HG02763 (cell line): ENCODE results near the gene STAC.
"Not testable (repeated sequence)": the region's sequence is repeated elsewhere in the genome, so short reads cannot be mapped to it uniquely, and the experiment has no call there.

Source experiments
- ATAC-seq: cut with Tn5 transposase; IDR thresholded peaks from one replicate; pipeline ENCODE4 v1.9.1; 2021; ENCODE audit warnings: mild to moderate bottlenecking, moderate library complexity; ENCODE audit not compliant: unreplicated experiment

The STAC gene

GRCh38 chr3:36562945-36563344, 182.6 kb downstream of the STAC start:
- ATAC-seq, result no peak

- no peak for ATAC-seq
Observed at GRCh38 chr3:36575241-36575640, 194.9 kb downstream of the STAC start.

GRCh38 chr3:36578418-36578817, 198.1 kb downstream of the STAC start:
- ATAC-seq, result not testable (repeated sequence)

GRCh38 chr3:36579746-36580145, 199.4 kb downstream of the STAC start:
- no peak for ATAC-seq

GRCh38 chr3:36580716-36581115, 200.4 kb downstream of the STAC start:
- no peak for ATAC-seq

- no peak for ATAC-seq
Observed at GRCh38 chr3:36591959-36592358, 211.7 kb downstream of the STAC start.

- no peak for ATAC-seq
Observed at GRCh38 chr3:36595511-36595910, 215.2 kb downstream of the STAC start.

- no peak for ATAC-seq
Observed at GRCh38 chr3:36596419-36596818, 216.1 kb downstream of the STAC start.

- ATAC-seq, result no peak
Observed at GRCh38 chr3:36597422-36597821, 217.1 kb downstream of the STAC start.
